Measurements from ENCODE around the gene KIAA1328. TPM values are rescaled to one million over a fixed set of nuclear protein-coding genes. Genes with fewer than 3 reads are reported as not detected.
A peak's percentile ranks its signal among the peaks of the same experiment; 100 is the strongest.

KIAA1328 gene
- total and polyA plus RNA-seq, 7 donors: 2.1 to 18.9 (median 12.5) TPM

GRCh38 chr18:36809590-36810381 is 19.1 kb upstream of the KIAA1328 start:
- intact Hi-C loops (cut with DNase I): loop anchor here (2.0 kb wide), 1 partner anchor 121 kb away; no protein-coding TSS in a partner anchor
- TF ChIP-seq POLR2AphosphoS5 (IDR thresholded peaks at IDR 0.05) (no peak), CTCF (IDR thresholded peaks at IDR 0.05) (peak; percentile 29 to 69 (median 57)), POLR2A (IDR thresholded peaks at IDR 0.05) (no peak), EP300 (IDR thresholded peaks at IDR 0.05) (no peak)
- DNase-seq: peak; percentile 67
- Histone ChIP-seq H3K4me3 (no peak overlapping the region), H3K36me3 (peaks cover 0 to 31% (median 7%) of the 10 kb centered on the region in 4 donors), H3K4me1 (peaks cover 0 to 6% (median 0%) of the 10 kb centered on the region in 4 donors), H3K27ac (no peak overlapping the region), H3K9me3 (no peaks in the 10 kb centered on the region), H3K27me3 (no peaks in the 10 kb centered on the region)
- WGBS, 2 donors: 47 to 50% methylated on average over 6 of the region's 6 CpGs

GRCh38 chr18:36811430-36811829 is 17.5 kb upstream of the KIAA1328 start:
- intact Hi-C loops (cut with DNase I): no loop called here
- TF ChIP-seq POLR2AphosphoS5 (IDR thresholded peaks at IDR 0.05): no peak
- no peak for TF ChIP-seq POLR2A (IDR thresholded peaks at IDR 0.05)
- TF ChIP-seq EP300 (IDR thresholded peaks at IDR 0.05): no peak
- no peak for TF ChIP-seq CTCF (IDR thresholded peaks at IDR 0.05)
- WGBS, 2 donors: 84 to 88% methylated on average over 3 of the region's 3 CpGs
- Histone ChIP-seq H3K27ac (peak overlapping the region in 2 of 4 donors; percentile 9 to 74), H3K9me3 (no peaks in the 10 kb centered on the region), H3K36me3 (peaks cover 0 to 25% (median 2%) of the 10 kb centered on the region in 4 donors), H3K27me3 (no peaks in the 10 kb centered on the region), H3K4me1 (peaks cover 0 to 6% (median 0%) of the 10 kb centered on the region in 4 donors), H3K4me3 (no peak overlapping the region)
- DNase-seq: peak; percentile 64

GRCh38 chr18:36811955-36812354 is 17.0 kb upstream of the KIAA1328 start:
- TF ChIP-seq POLR2AphosphoS5 (IDR thresholded peaks at IDR 0.05) (no peak), CTCF (IDR thresholded peaks at IDR 0.05) (no peak), EP300 (IDR thresholded peaks at IDR 0.05) (no peak), POLR2A (IDR thresholded peaks at IDR 0.05) (no peak)
- intact Hi-C loops (cut with DNase I): no loop called here
- H3K27ac ChIP-seq: peak overlapping the region in 2 of 4 donors; percentile 9 to 74

GRCh38 chr18:36812678-36813077 is 16.2 kb upstream of the KIAA1328 start:
- intact Hi-C loops (cut with DNase I): no loop called here
- Histone ChIP-seq H3K27ac (peak overlapping the region in 2 of 4 donors; percentile 5 to 74), H3K27me3 (no peaks in the 10 kb centered on the region), H3K36me3 (peaks cover 0 to 29% (median under 1%) of the 10 kb centered on the region in 4 donors), H3K4me1 (peaks cover 0 to 6% (median 0%) of the 10 kb centered on the region in 4 donors), H3K9me3 (no peaks in the 10 kb centered on the region), H3K4me3 (no peak overlapping the region)
- peak in 1 of 4 donors; percentile 25 for TF ChIP-seq POLR2AphosphoS5 (IDR thresholded peaks at IDR 0.05)
- no peak for TF ChIP-seq POLR2A (IDR thresholded peaks at IDR 0.05)
- DNase-seq: no peak
- 87 to 89% methylated on average over 3 of the region's 3 CpGs for WGBS, 2 donors

More at GRCh38 chr18:36811955-36812354, 17.0 kb upstream of the KIAA1328 start:
- peaks cover 0 to 6% (median 0%) of the 10 kb centered on the region in 4 donors for H3K4me1 ChIP-seq
- H3K9me3 ChIP-seq: no peaks in the 10 kb centered on the region
- no peaks in the 10 kb centered on the region for H3K27me3 ChIP-seq
- H3K36me3 ChIP-seq: peaks cover 0 to 29% (median 2%) of the 10 kb centered on the region in 4 donors
- H3K4me3 ChIP-seq: no peak overlapping the region
- no peak for DNase-seq

GRCh38 chr18:36813101-36813775 is 15.7 kb upstream of the KIAA1328 start:
- intact Hi-C loops (cut with DNase I): no loop called here
- H3K36me3 ChIP-seq: peaks cover 0 to 29% (median 1%) of the 10 kb centered on the region in 4 donors
- no peaks in the 10 kb centered on the region for H3K27me3 ChIP-seq
- no peak overlapping the region for H3K4me3 ChIP-seq
- no peaks in the 10 kb centered on the region for H3K9me3 ChIP-seq
- H3K4me1 ChIP-seq: peaks cover 0 to 6% (median 0%) of the 10 kb centered on the region in 4 donors
- no peak for TF ChIP-seq POLR2A (IDR thresholded peaks at IDR 0.05)
- no peak for TF ChIP-seq CTCF (IDR thresholded peaks at IDR 0.05)
- TF ChIP-seq EP300 (IDR thresholded peaks at IDR 0.05): no peak
- TF ChIP-seq POLR2AphosphoS5 (IDR thresholded peaks at IDR 0.05): no peak
- WGBS, 2 donors: 88% methylated on average over 4 of the region's 4 CpGs
- H3K27ac ChIP-seq: peak overlapping the region in 1 of 4 donors; percentile 74
- DNase-seq: no peak
